DMS79 (cell line): Measurements from ENCODE around the gene LARP4B.

Experiments used
- DNase-seq: peaks from one replicate; lab custom pipeline; 2025; lab: John Stamatoyannopoulos, UW

The LARP4B gene

GRCh38 chr10:824946-825345 is 106.6 kb downstream of the LARP4B start:
- DNase-seq = no peak

GRCh38 chr10:824497-824896 is 107.0 kb downstream of the LARP4B start:
- DNase-seq = no peak

- no peak for DNase-seq
Observed at GRCh38 chr10:822661-823367, 108.7 kb downstream of the LARP4B start.

- DNase-seq = no peak
Observed at GRCh38 chr10:822197-822596, 109.3 kb downstream of the LARP4B start.

- no peak for DNase-seq
Observed at GRCh38 chr10:821322-821721, 110.2 kb downstream of the LARP4B start.

GRCh38 chr10:819816-820215 is 111.7 kb downstream of the LARP4B start:
- no peak for DNase-seq

- no peak for DNase-seq
Observed at GRCh38 chr10:819326-819725, 112.2 kb downstream of the LARP4B start.

GRCh38 chr10:818526-819220 is 112.8 kb downstream of the LARP4B start:
- DNase-seq = no peak

- no peak for DNase-seq
Observed at GRCh38 chr10:818010-818409, 113.5 kb downstream of the LARP4B start.

GRCh38 chr10:817371-817770 is 114.1 kb downstream of the LARP4B start:
- no peak for DNase-seq

GRCh38 chr10:816958-817357 is 114.5 kb downstream of the LARP4B start:
- no peak for DNase-seq

GRCh38 chr10:816091-816477 is 115.4 kb downstream of the LARP4B start:
- no peak for DNase-seq

- DNase-seq = no peak
Observed at GRCh38 chr10:815338-816090, 116.0 kb downstream of the LARP4B start.

- no peak for DNase-seq
Observed at GRCh38 chr10:814536-815302, 116.8 kb downstream of the LARP4B start.

GRCh38 chr10:813286-813685 is 118.2 kb downstream of the LARP4B start:
- no peak for DNase-seq

- DNase-seq = no peak
Observed at GRCh38 chr10:812787-813186, 118.7 kb downstream of the LARP4B start.

- DNase-seq = no peak
Observed at GRCh38 chr10:811379-812175, 119.9 kb downstream of the LARP4B start.

GRCh38 chr10:810351-810846 is 121.1 kb downstream of the LARP4B start:
- DNase-seq = no peak

GRCh38 chr10:809671-810350 is 121.7 kb downstream of the LARP4B start:
- DNase-seq = no peak

GRCh38 chr10:807958-808353 is 123.5 kb downstream of the LARP4B start:
- DNase-seq = no peak
